Thyroid gland (tissue), 4 donors: ENCODE results near the gene PRMT3.

Source experiments
- CTCF ChIP-seq, 6 experiments: fragments of 200-600 bp in 3 of 6; fragments of 450-650 bp in 3 of 6; sonication (generic) in 3 of 6; IDR thresholded peaks; one replicate each; pipeline ENCODE4 v1.5.1; 2016 to 2019; ENCODE audit warnings: antibody characterized with exemption in 6 of 6, mild to moderate bottlenecking in 2 of 6, inconsistent platforms in 1 of 6, moderate library complexity in 1 of 6
- POLR2A ChIP-seq, 2 donors: fragments of 450-650 bp; IDR thresholded peaks; one replicate each; pipeline ENCODE4 v1.6.1; 2017; ENCODE audit warnings: antibody characterized with exemption in 2 of 2, mild to moderate bottlenecking in 2 of 2, moderate library complexity in 1 of 2

GRCh38 chr11:20536365-20536764, 148.8 kb downstream of the PRMT3 start:
- TF ChIP-seq CTCF (IDR thresholded peaks at IDR 0.05) = no peak
- no peak for TF ChIP-seq POLR2A (IDR thresholded peaks at IDR 0.05)
